ENCODE results near the gene LINS1. TPM values are rescaled to one million over a fixed set of nuclear protein-coding genes. Genes with fewer than 3 reads are reported as not detected.

The LINS1 gene
- total and polyA plus RNA-seq, 10 donors = 7.7 to 71.1 (median 28.6) TPM

- Histone ChIP-seq H3K36me3 (peaks cover 0 to 49% (median 25%) of the 10 kb centered on the region in 6 donors), H3K27ac (no peak overlapping the region), H3K4me1 (peaks cover 0 to 33% (median 3%) of the 10 kb centered on the region in 6 donors), H3K4me3 (no peak overlapping the region), H3K27me3 (replicated peaks in 1 of 7) (no peaks in the 10 kb centered on the region), H3K9me3 (no peaks in the 10 kb centered on the region)
- WGBS, 5 donors = 76 to 90% (median 83%) methylated on average over 3 of the region's 3 CpGs
- TF ChIP-seq POLR2AphosphoS5 (IDR thresholded peaks at IDR 0.05) (no peak), POLR2A (IDR thresholded peaks at IDR 0.05) (no peak)
- TF ChIP-seq, protein P1, sequence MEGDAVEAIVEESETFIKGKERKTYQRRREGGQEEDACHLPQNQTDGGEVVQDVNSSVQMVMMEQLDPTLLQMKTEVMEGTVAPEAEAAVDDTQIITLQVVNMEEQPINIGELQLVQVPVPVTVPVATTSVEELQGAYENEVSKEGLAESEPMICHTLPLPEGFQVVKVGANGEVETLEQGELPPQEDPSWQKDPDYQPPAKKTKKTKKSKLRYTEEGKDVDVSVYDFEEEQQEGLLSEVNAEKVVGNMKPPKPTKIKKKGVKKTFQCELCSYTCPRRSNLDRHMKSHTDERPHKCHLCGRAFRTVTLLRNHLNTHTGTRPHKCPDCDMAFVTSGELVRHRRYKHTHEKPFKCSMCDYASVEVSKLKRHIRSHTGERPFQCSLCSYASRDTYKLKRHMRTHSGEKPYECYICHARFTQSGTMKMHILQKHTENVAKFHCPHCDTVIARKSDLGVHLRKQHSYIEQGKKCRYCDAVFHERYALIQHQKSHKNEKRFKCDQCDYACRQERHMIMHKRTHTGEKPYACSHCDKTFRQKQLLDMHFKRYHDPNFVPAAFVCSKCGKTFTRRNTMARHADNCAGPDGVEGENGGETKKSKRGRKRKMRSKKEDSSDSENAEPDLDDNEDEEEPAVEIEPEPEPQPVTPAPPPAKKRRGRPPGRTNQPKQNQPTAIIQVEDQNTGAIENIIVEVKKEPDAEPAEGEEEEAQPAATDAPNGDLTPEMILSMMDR (IDR thresholded peaks at IDR 0.05 in 8 of 11, conservative IDR thresholded peaks at IDR 0.05 in 3 of 11) = no peak
- intact Hi-C loops (cut with DNase I; ENCODE audit: low total_unique reads) = loop anchor here (5.0 to 10.0 kb wide), 3 partner anchors 244 to 636 kb away; no protein-coding TSS in a partner anchor
- DNase-seq = no peak
These were observed 26.8 kb upstream of the LINS1 start for GRCh38 chr15:100628746-100629145.

DNA sequence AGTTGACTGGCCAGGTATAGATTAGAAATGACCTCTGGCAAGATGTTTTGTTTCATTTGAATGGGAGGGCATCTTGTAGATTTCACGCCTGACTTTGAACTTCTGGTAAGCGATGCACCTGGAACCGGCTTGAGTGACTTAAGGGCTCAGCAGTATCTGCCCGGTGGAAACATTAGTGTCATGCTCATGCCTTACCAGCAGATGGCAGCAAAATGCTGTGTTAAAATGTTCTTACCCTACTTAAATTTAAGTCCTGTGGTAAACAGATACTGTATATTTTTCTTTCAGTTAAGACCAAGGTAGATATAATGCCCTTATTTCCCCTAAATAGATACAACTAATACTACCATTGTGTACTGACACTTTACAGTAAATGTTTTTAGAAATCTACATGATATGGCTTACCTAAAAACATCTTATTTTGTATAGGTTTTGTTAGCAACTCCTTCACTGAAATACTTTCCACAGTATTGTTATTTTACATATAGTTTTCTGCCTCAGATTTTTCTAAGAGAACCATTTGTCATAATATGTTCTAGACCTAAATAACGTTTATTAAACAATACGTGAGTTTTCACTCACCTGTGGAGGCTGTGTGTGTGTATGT lies 25.9 kb upstream of the LINS1 start:
- Histone ChIP-seq H3K4me3 (no peak overlapping the region), H3K27me3 (replicated peaks in 1 of 7) (no peaks in the 10 kb centered on the region), H3K27ac (no peak overlapping the region), H3K9me3 (no peaks in the 10 kb centered on the region), H3K36me3 (peaks cover 0 to 44% (median 25%) of the 10 kb centered on the region in 6 donors), H3K4me1 (peaks cover 0 to 24% (median 3%) of the 10 kb centered on the region in 6 donors)
- DNase-seq = no peak
- TF ChIP-seq, protein P1 (IDR thresholded peaks at IDR 0.05 in 8 of 11, conservative IDR thresholded peaks at IDR 0.05 in 3 of 11) = peak; percentile 63 to 92 (median 85)
- TF ChIP-seq POLR2AphosphoS5 (IDR thresholded peaks at IDR 0.05) = no peak
- TF ChIP-seq POLR2A (IDR thresholded peaks at IDR 0.05) = no peak
- WGBS, 5 donors = 32 to 41% (median 36%) methylated on average over 6 of the region's 6 CpGs
- intact Hi-C loops (cut with DNase I; ENCODE audit: low total_unique reads) = loop anchor here (5.0 to 10.0 kb wide), 3 partner anchors 244 to 637 kb away; no protein-coding TSS in a partner anchor

GRCh38 chr15:100623301-100623700 lies 21.3 kb upstream of the LINS1 start:
- Histone ChIP-seq H3K9me3 (no peaks in the 10 kb centered on the region), H3K36me3 (peaks cover 0 to 43% (median 2%) of the 10 kb centered on the region in 6 donors), H3K4me3 (no peak overlapping the region), H3K27me3 (replicated peaks in 1 of 7) (no peaks in the 10 kb centered on the region), H3K4me1 (peaks cover 0 to 7% (median 3%) of the 10 kb centered on the region in 6 donors), H3K27ac (no peak overlapping the region)
- DNase-seq = no peak
- intact Hi-C loops (cut with DNase I; ENCODE audit: low total_unique reads) = loop anchor here (10.0 kb wide), 1 partner anchor 642 kb away; no protein-coding TSS in a partner anchor
- no peak for TF ChIP-seq POLR2A (IDR thresholded peaks at IDR 0.05)
- TF ChIP-seq, protein P1 (IDR thresholded peaks at IDR 0.05 in 8 of 11, conservative IDR thresholded peaks at IDR 0.05 in 3 of 11) = no peak
- no peak for TF ChIP-seq POLR2AphosphoS5 (IDR thresholded peaks at IDR 0.05)
- WGBS, 5 donors = 86 to 92% (median 92%) methylated on average over 5 of the region's 5 CpGs

DNA sequence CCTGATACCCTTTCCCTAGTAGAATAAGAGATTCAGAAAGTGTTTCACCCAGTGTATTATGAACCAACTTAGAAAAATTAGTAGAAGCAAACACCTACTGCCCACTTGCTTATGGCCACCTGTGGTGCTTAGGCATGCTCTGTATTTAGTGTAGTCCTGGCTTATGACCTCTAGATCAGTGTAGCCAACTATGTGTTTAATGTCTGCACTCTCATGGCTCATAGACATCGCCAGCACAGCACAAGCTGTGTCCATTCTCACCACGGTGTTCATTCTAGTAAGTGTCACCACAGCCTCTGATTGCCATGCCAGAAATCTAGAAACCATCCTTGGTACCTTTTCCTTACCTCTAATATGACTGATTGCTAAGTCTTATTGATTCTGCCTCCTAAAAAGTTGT lies 14.7 kb upstream of the LINS1 start:
- TF ChIP-seq POLR2A (IDR thresholded peaks at IDR 0.05) (no peak), POLR2AphosphoS5 (IDR thresholded peaks at IDR 0.05) (no peak)
- TF ChIP-seq, protein P1 (IDR thresholded peaks at IDR 0.05 in 8 of 11, conservative IDR thresholded peaks at IDR 0.05 in 3 of 11) = no peak
- H3K4me1 ChIP-seq = peaks cover 0 to 22% (median 2%) of the 10 kb centered on the region in 6 donors
- H3K27ac ChIP-seq = no peak overlapping the region
- no peak overlapping the region for H3K4me3 ChIP-seq
- no peak for DNase-seq
- H3K27me3 ChIP-seq (replicated peaks in 1 of 7) = no peaks in the 10 kb centered on the region
- intact Hi-C loops (cut with DNase I; ENCODE audit: low total_unique reads) = no loop called here
- WGBS, 5 donors = 88 to 96% (median 95%) methylated on average over 2 of the region's 2 CpGs
- H3K36me3 ChIP-seq = peaks cover 0 to 95% (median 29%) of the 10 kb centered on the region in 6 donors
- no peaks in the 10 kb centered on the region for H3K9me3 ChIP-seq

Measured in spleen (tissue), 11 donors.